NT2/D1 (cell line): Measurements from ENCODE around the gene ANK3.

Experiments
- DNase-seq: peaks from one replicate; pipeline ENCODE4 v3.0.0-alpha.2; 2011; ENCODE audit warnings: low read depth, low spot score
- H3K27me3 ChIP-seq: 2 replicates; pipeline ENCODE4 v1.6.0; 2011; ENCODE audit warnings: mild to moderate bottlenecking; ENCODE audit not compliant: insufficient read length, insufficient read depth
- H3K36me3 ChIP-seq: 2 replicates; pipeline ENCODE4 v1.6.1; 2011; ENCODE audit warnings: mild to moderate bottlenecking, low read length, mixed read lengths; ENCODE audit not compliant: insufficient read depth, insufficient read length
- H3K4me1 ChIP-seq: 2 replicates; pipeline ENCODE4 v1.5.1; 2011; ENCODE audit not compliant: insufficient read depth, insufficient read length
- H3K4me3 ChIP-seq: 2 replicates; pipeline ENCODE4 v1.5.1; 2011; ENCODE audit warnings: low read depth; ENCODE audit not compliant: insufficient read length
- H3K9ac ChIP-seq: 2 replicates; pipeline ENCODE4 v1.6.0; 2011; ENCODE audit warnings: low read depth; ENCODE audit not compliant: insufficient read length
- H3K9me3 ChIP-seq: 2 replicates; pipeline ENCODE4 v1.5.1; 2011; ENCODE audit warnings: mild to moderate bottlenecking, low read length; ENCODE audit not compliant: insufficient read depth
- SUZ12 ChIP-seq: IDR thresholded peaks from 2 replicates; pipeline ENCODE4 v1.6.1; 2011; ENCODE audit not compliant: insufficient read length, insufficient read depth; ENCODE audit errors: extremely low read depth
- YY1 ChIP-seq: IDR thresholded peaks from 2 replicates; pipeline ENCODE4 v1.6.1; 2011; ENCODE audit not compliant: insufficient read length, insufficient read depth
- ZNF274 ChIP-seq: IDR thresholded peaks from 2 replicates; pipeline ENCODE4 v1.6.1; 2011; ENCODE audit warnings: mild to moderate bottlenecking, low read depth, low read length

Gene ANK3

GRCh38 chr10:60336901-60337630, 52.6 kb downstream of the ANK3 start:
- TF ChIP-seq YY1 (no peak), ZNF274 (no peak), SUZ12 (no peak)
- no peak for DNase-seq
- Histone ChIP-seq H3K36me3 (no peaks in the 10 kb centered on the region), H3K4me1 (no peaks in the 10 kb centered on the region), H3K4me3 (no peak overlapping the region), H3K27me3 (no peaks in the 10 kb centered on the region), H3K9ac (no peak overlapping the region), H3K9me3 (no peaks in the 10 kb centered on the region)

GRCh38 chr10:60335708-60336107, 54.0 kb downstream of the ANK3 start:
- Histone ChIP-seq H3K27me3 (no peaks in the 10 kb centered on the region), H3K4me3 (no peak overlapping the region), H3K9ac (no peak overlapping the region), H3K36me3 (no peaks in the 10 kb centered on the region), H3K4me1 (no peaks in the 10 kb centered on the region), H3K9me3 (no peaks in the 10 kb centered on the region)
- no peak for DNase-seq
- no peak for TF ChIP-seq SUZ12
- no peak for TF ChIP-seq ZNF274
- TF ChIP-seq YY1 = no peak

DNA sequence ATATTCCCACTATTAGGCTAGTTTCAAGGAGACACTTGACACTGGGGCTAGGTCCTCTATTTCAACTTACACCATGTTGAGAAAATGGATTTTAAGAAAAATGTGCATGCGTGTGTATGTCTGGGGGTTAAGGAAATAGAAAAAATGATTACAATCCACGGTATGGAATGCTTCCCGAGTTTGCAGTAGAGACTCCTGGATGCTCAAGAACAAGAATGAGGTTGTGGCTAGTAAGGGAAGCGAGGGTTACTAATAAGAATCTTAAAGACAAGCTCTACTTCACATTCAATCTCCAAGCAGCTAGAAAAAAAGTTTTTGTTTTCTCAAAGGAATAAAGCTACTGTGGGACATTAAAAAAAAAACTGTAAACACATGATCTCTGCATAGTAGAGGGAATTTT, 54.7 kb downstream of the ANK3 start:
- no peaks in the 10 kb centered on the region for H3K36me3 ChIP-seq
- no peaks in the 10 kb centered on the region for H3K4me1 ChIP-seq
- H3K9ac ChIP-seq = no peak overlapping the region
- TF ChIP-seq YY1 (no peak), SUZ12 (no peak), ZNF274 (no peak)
- H3K9me3 ChIP-seq = no peaks in the 10 kb centered on the region
- H3K27me3 ChIP-seq = no peaks in the 10 kb centered on the region
- no peak overlapping the region for H3K4me3 ChIP-seq
- DNase-seq = no peak

GRCh38 chr10:60332371-60332770, 57.3 kb downstream of the ANK3 start:
- no peaks in the 10 kb centered on the region for H3K36me3 ChIP-seq
- no peak for DNase-seq
- TF ChIP-seq ZNF274 (no peak), SUZ12 (no peak), YY1 (no peak)
- H3K4me1 ChIP-seq = no peaks in the 10 kb centered on the region
- H3K9me3 ChIP-seq = no peaks in the 10 kb centered on the region
- no peak overlapping the region for H3K4me3 ChIP-seq
- H3K9ac ChIP-seq = no peak overlapping the region
- H3K27me3 ChIP-seq = no peaks in the 10 kb centered on the region

DNA sequence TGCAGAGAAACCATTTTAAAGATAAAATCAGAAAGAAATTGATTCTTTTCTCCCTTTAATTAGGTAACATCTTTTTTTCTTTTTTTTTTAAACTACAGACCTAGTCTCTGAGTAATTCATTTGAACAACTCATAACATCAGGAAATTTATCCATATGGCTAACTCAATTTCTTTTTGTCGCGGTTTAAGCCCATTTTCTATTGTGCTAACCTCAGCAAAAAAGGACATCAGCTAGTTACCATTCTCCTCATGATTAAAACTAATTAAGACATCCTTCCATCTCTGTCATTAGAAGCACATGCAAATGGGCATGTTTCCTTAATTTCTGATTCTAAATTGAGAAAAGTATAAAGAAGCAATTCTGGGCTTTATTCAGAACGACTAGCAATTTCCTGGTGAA, 57.8 kb downstream of the ANK3 start:
- H3K36me3 ChIP-seq = no peaks in the 10 kb centered on the region

DNA sequence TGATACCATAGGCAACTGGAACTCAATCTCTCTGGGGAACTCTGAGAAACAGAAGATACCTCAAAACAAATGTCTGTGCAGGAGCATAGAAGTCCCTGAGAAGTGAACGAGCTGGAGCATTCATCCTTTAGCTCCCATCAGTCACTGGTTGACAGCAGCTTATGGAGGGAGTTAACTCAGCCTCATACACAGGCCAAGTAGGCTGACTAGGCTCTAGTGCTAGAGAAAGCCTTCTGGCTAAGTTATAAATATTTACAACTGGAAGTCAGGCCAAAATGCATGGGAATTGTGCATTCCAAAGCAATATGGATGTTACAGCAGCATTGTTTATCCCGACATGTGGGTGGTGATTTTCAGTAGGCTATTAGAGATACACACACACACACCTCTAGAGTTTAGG, 66.5 kb downstream of the ANK3 start:
- Histone ChIP-seq H3K27me3 (no peaks in the 10 kb centered on the region), H3K9ac (no peak overlapping the region), H3K36me3 (no peaks in the 10 kb centered on the region), H3K4me3 (no peak overlapping the region), H3K9me3 (no peaks in the 10 kb centered on the region), H3K4me1 (no peaks in the 10 kb centered on the region)
- TF ChIP-seq YY1 (no peak), ZNF274 (no peak), SUZ12 (no peak)
- DNase-seq = no peak

More for the DNA sequence above, 57.8 kb downstream of the ANK3 start:
- no peak overlapping the region for H3K4me3 ChIP-seq
- H3K9me3 ChIP-seq = no peaks in the 10 kb centered on the region
- no peak overlapping the region for H3K9ac ChIP-seq
- no peaks in the 10 kb centered on the region for H3K27me3 ChIP-seq
- TF ChIP-seq SUZ12 (no peak), ZNF274 (no peak), YY1 (no peak)
- no peak for DNase-seq
- H3K4me1 ChIP-seq = no peaks in the 10 kb centered on the region

GRCh38 chr10:60320666-60321065, 69.0 kb downstream of the ANK3 start:
- H3K9me3 ChIP-seq = no peaks in the 10 kb centered on the region
- H3K27me3 ChIP-seq = no peaks in the 10 kb centered on the region
- H3K36me3 ChIP-seq = no peaks in the 10 kb centered on the region
- no peak overlapping the region for H3K4me3 ChIP-seq
- H3K9ac ChIP-seq = no peak overlapping the region
- DNase-seq = no peak
- no peak for TF ChIP-seq ZNF274
- TF ChIP-seq YY1 = no peak
- TF ChIP-seq SUZ12 = no peak
- H3K4me1 ChIP-seq = no peaks in the 10 kb centered on the region
